IMR-90 (cell line): Measurements from ENCODE around the gene LMO4. TPM values are rescaled to one million over a fixed set of nuclear protein-coding genes. Genes with fewer than 3 reads are reported as not detected.

ENCODE experiments used
- ATAC-seq: fragments of 200-7000 bp; cut with Tn5 transposase; 2 replicates; pipeline ENCODE4 v1.9.1; 2020; ENCODE audit warnings: low read depth, mild to moderate bottlenecking, moderate library complexity
- BruUV-seq: library from RNA; stranded (reverse); fragments of 400-500 nt; replicated peaks from 2 replicates; lab custom pipeline; 2021; lab: Mats Ljungman, UMichigan
- CTCF ChIA-PET: fragments of 300-600 bp; formaldehyde crosslinking; extraction: SDS; loops from one replicate; lab custom pipeline; 2021; ENCODE audit warnings: antibody characterized with exemption; lab: Yijun Ruan, JAX
- POLR2A ChIA-PET: fragments of 300-600 bp; sonication (Branson Sonifier 250); formaldehyde crosslinking; loops from one replicate; lab custom pipeline; 2022; ENCODE audit warnings: antibody characterized with exemption; ENCODE audit not compliant: unreplicated experiment; lab: Charles Lee
- DNase-seq: peaks from one replicate; pipeline ENCODE4 v3.0.0; 2013
- H2AFZ ChIP-seq: replicated peaks from 2 replicates; pipeline ENCODE3; 2013; ENCODE audit warnings: low read length, mild to moderate bottlenecking; ENCODE audit not compliant: poor library complexity
- H2AK5ac ChIP-seq: 2 replicates; pipeline ENCODE4 v1.6.1; 2013; ENCODE audit warnings: low read depth, low read length, inconsistent platforms
- H2AK9ac ChIP-seq: replicated peaks from 2 replicates; pipeline ENCODE3; 2013; ENCODE audit warnings: mild to moderate bottlenecking, low read depth, low read length, moderate library complexity; ENCODE audit not compliant: poor library complexity
- H2BK120ac ChIP-seq: 2 replicates; pipeline ENCODE4 v1.6.1; 2013; ENCODE audit warnings: low read depth, low read length, inconsistent platforms
- H2BK15ac ChIP-seq: 3 replicates; pipeline ENCODE4 v1.6.1; 2013; ENCODE audit warnings: low read depth, low read length, inconsistent platforms
- H2BK20ac ChIP-seq: 2 replicates; pipeline ENCODE4 v1.6.1; 2013; ENCODE audit warnings: low read depth, mild to moderate bottlenecking, inconsistent platforms, low read length, moderate library complexity
- H2BK5ac ChIP-seq: 2 replicates; pipeline ENCODE4 v1.6.1; 2013; ENCODE audit warnings: mild to moderate bottlenecking, low read depth, low read length, inconsistent platforms; ENCODE audit not compliant: poor library complexity, severe bottlenecking
- H3K14ac ChIP-seq: replicated peaks from 2 replicates; pipeline ENCODE4 v1.6.1; 2013; ENCODE audit warnings: low read depth, low read length, inconsistent platforms
- H3K18ac ChIP-seq: 2 replicates; pipeline ENCODE4 v1.6.1; 2013; ENCODE audit warnings: low read depth, low read length, control low read depth
- H3K23ac ChIP-seq: 2 replicates; pipeline ENCODE4 v1.6.1; 2013; ENCODE audit warnings: low read depth, low read length, inconsistent platforms
- H3K27ac ChIP-seq: 2 replicates; pipeline ENCODE4 v1.5.1; 2013; ENCODE audit warnings: mild to moderate bottlenecking, control low read depth, low read length; ENCODE audit not compliant: insufficient read depth
- H3K27me3 ChIP-seq: 2 replicates; pipeline ENCODE4 v1.6.1; 2013; ENCODE audit warnings: low read length; ENCODE audit not compliant: control insufficient read depth, insufficient read depth
- H3K36me3 ChIP-seq: 2 replicates; pipeline ENCODE4 v1.6.1; 2013; ENCODE audit warnings: low read length, mixed read lengths; ENCODE audit not compliant: control insufficient read depth, insufficient read depth
- H3K4ac ChIP-seq: 2 replicates; pipeline ENCODE4 v1.6.1; 2013; ENCODE audit warnings: low read depth, low read length, inconsistent platforms
- H3K4me1 ChIP-seq: 2 replicates; pipeline ENCODE4 v1.6.1; 2013; ENCODE audit warnings: low read length, mixed read lengths; ENCODE audit not compliant: control insufficient read depth, insufficient read depth
- H3K4me2 ChIP-seq: 2 replicates; pipeline ENCODE4 v1.6.1; 2013; ENCODE audit warnings: low read depth, mild to moderate bottlenecking, control low read depth, low read length, moderate library complexity
- H3K4me3 ChIP-seq: 2 replicates; pipeline ENCODE4 v1.5.1; 2013; ENCODE audit warnings: low read depth, mild to moderate bottlenecking, control low read depth, low read length, moderate library complexity; ENCODE audit not compliant: insufficient read depth
- H3K56ac ChIP-seq: 2 replicates; pipeline ENCODE4 v1.6.1; 2013; ENCODE audit warnings: low read length, inconsistent platforms; ENCODE audit not compliant: insufficient read depth; ENCODE audit errors: extremely low read depth
- H3K79me1 ChIP-seq, 2 experiments: 2 replicates each; pipeline ENCODE4 v1.6.1; 2013; ENCODE audit warnings: low read length in 2 of 2, inconsistent platforms in 1 of 2, low read depth in 1 of 2
- H3K9ac ChIP-seq: 2 replicates; pipeline ENCODE4 v1.6.1; 2013; ENCODE audit warnings: low read depth, low read length, control low read depth
- H3K9me1 ChIP-seq: 2 replicates; pipeline ENCODE4 v1.6.1; 2013; ENCODE audit warnings: low read length, inconsistent platforms; ENCODE audit not compliant: insufficient read depth
- H3K9me3 ChIP-seq: 2 replicates; pipeline ENCODE4 v1.6.1; 2013; ENCODE audit warnings: low read length; ENCODE audit not compliant: control insufficient read depth, insufficient read depth
- H4K20me1 ChIP-seq: 2 replicates; pipeline ENCODE4 v1.6.1; 2013; ENCODE audit warnings: low read length, inconsistent platforms; ENCODE audit not compliant: insufficient read depth
- H4K5ac ChIP-seq: 2 replicates; pipeline ENCODE4 v1.6.1; 2013; ENCODE audit warnings: mild to moderate bottlenecking, low read depth, low read length, control low read depth
- H4K8ac ChIP-seq, 2 experiments: 2 replicates each; pipeline ENCODE4 v1.6.1; 2013; ENCODE audit warnings: low read depth in 2 of 2, low read length in 2 of 2, control low read depth in 1 of 2, inconsistent platforms in 1 of 2
- H4K91ac ChIP-seq: 2 replicates; pipeline ENCODE4 v1.6.1; 2013; ENCODE audit warnings: low read depth, low read length, inconsistent platforms; ENCODE audit not compliant: insufficient read depth
- RAD21 ChIP-seq: IDR thresholded peaks from 2 replicates; pipeline ENCODE4 v1.6.1; 2012; ENCODE audit warnings: low read length, improper control_type of control experiment
- RFX5 ChIP-seq: IDR thresholded peaks from 2 replicates; pipeline ENCODE4 v1.8.0; 2012; ENCODE audit warnings: low read depth, mild to moderate bottlenecking, low read length, moderate library complexity
- WGBS, 2 experiments: methylation state at CpG; one replicate each; pipeline versions ENCODE4 v1.1.5 to v1.1.7; 2013; ENCODE audit warnings: missing lambda C conversion rate in 2 of 2; ENCODE audit not compliant: insufficient read length in 1 of 2; ENCODE audit errors: extremely low coverage in 2 of 2; 5-methylcytosine and 5-hydroxymethylcytosine counted together
- dilution Hi-C: fragments of 300-500 bp; cut with HindIII; formaldehyde crosslinking; loops from one replicate; pipeline ENCODE4 v1.14.3; 2018; ENCODE audit warnings: low sequenced_read_pairs; ENCODE audit not compliant: unreplicated experiment
- in situ Hi-C: fragments of 300-500 bp; cut with MboI; formaldehyde crosslinking; loops from 3 replicates; pipeline ENCODE4 v1.14.3; 2019; ENCODE audit warnings: low sequenced_read_pairs, inconsistent platforms, mixed read lengths
- intact Hi-C: fragments of 100-400 bp; cut with micrococcal nuclease; formaldehyde crosslinking; loops from 2 replicates; pipeline ENCODE4 v1.10.0; 2022
- polyA plus RNA-seq, 3 experiments: library from polyadenylated mRNA; depleted of rRNA; stranded (reverse); fragments of >200 nt; gene quantifications; 2 replicates each; pipeline ENCODE4 v1.2.3, GENCODE V29; 2012; ENCODE audit warnings: low replicate concordance in 1 of 3
- total RNA-seq: library from RNA; depleted of rRNA; stranded (reverse); fragments of >200 nt; gene quantifications from 2 replicates; pipeline ENCODE4 v1.2.3, GENCODE V29; 2012
- TF ChIP-seq, protein P1 (sequence below): fragments of 150-350 bp; IDR thresholded peaks from 2 replicates; pipeline ENCODE4 v1.6.1; 2016; ENCODE audit warnings: low read depth, mild to moderate bottlenecking, low read length, moderate library complexity, borderline replicate concordance

Gene LMO4
- total and polyA plus RNA-seq, 2 of the 4 experiments (the other 2 are of a cell fraction), result 98.9 to 109 TPM

DNA sequence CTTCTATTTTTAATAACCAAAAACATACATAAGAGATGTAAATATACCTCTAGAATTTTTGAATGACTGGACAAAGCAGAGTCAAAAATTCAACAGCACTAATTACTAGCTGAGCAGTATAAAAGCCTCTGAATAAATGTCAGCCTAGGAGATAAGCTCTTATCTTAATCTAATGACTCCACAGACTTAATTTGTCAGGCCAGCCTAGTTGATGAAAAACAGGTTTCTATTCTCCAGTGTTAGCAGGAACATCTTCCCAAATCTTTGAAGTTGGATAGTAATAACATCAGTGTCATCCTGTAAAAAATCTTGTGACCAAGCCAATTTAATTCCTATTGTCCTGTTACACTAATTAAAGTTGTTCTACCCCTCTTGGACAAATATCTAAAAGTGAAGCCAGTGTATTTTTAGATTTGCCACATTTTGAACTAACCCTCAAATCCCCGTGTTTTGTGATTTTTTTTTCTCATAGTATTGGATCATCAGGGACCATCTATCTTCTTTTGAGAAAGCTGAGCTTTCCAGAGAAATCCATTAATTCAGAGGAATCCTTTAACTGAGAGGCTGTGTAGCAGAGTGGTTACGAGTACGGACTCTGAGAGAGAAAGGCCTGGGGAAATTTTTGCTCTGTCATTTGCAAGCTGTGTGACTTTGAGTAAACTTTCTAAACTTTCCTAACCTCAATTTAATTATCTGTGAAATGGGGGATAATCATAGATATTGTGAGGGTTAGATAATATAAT is 41.2 kb downstream of the LMO4 start:
- Histone ChIP-seq H2BK15ac (no peak overlapping the region), H2AK5ac (no peak overlapping the region), H2AK9ac (no peak overlapping the region), H3K18ac (no peak overlapping the region), H3K14ac (no peak overlapping the region), H3K56ac (no peak overlapping the region), H2BK20ac (no peak overlapping the region), H3K9me1 (no peaks in the 10 kb centered on the region), H3K36me3 (no peaks in the 10 kb centered on the region), H3K23ac (no peak overlapping the region), H4K91ac (no peak overlapping the region), H3K27me3 (no peaks in the 10 kb centered on the region), H2AFZ (no peak overlapping the region), H3K4me2 (no peak overlapping the region), H3K27ac (no peak overlapping the region), H3K4me3 (no peak overlapping the region), H3K4me1 (no peaks in the 10 kb centered on the region), H3K9me3 (no peaks in the 10 kb centered on the region), H3K4ac (no peak overlapping the region), H2BK120ac (no peak overlapping the region), H2BK5ac (no peak overlapping the region), H3K9ac (no peak overlapping the region), H4K20me1 (no peaks in the 10 kb centered on the region), H3K79me1 (no peaks in the 10 kb centered on the region), H4K8ac (no peak overlapping the region), H4K5ac (no peak overlapping the region)
- BruUV-seq, result no TSS peak
- intact Hi-C loops (no loop called here), dilution Hi-C loops (no loop called here), in situ Hi-C loops (no loop called here)
- POLR2A ChIA-PET, result no interaction called here
- CTCF ChIA-PET, result interaction anchor here (2.1 kb wide), 1 partner anchor 10 kb away, joined by 4 read pairs; no protein-coding TSS in a partner anchor
- no peak for DNase-seq
- WGBS, 2 experiments, result no CpG with 5 or more reads among the region's 3 CpGs
- TF ChIP-seq RFX5 (no peak), RAD21 (no peak)
- TF ChIP-seq, protein P1, sequence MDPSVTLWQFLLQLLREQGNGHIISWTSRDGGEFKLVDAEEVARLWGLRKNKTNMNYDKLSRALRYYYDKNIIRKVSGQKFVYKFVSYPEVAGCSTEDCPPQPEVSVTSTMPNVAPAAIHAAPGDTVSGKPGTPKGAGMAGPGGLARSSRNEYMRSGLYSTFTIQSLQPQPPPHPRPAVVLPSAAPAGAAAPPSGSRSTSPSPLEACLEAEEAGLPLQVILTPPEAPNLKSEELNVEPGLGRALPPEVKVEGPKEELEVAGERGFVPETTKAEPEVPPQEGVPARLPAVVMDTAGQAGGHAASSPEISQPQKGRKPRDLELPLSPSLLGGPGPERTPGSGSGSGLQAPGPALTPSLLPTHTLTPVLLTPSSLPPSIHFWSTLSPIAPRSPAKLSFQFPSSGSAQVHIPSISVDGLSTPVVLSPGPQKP, result no peak
- no peak for ATAC-seq
